ENCODE data around the gene FBXO17. TPM values are rescaled to one million over a fixed set of nuclear protein-coding genes. Genes with fewer than 3 reads are reported as not detected.

Gene FBXO17
- total and polyA plus RNA-seq, 2 donors (not counting 1 experiment from before 2014, with no cell fraction given) = not detected

GRCh38 chr19:38939957-38940356 lies 35.6 kb downstream of the FBXO17 start:
- TF ChIP-seq EZH2 (IDR thresholded peaks at IDR 0.05; ENCODE audit: borderline replicate concordance, insufficient read depth, low read depth, low read length, poor library complexity, severe bottlenecking) (no peak), CTCF (IDR thresholded peaks at IDR 0.05) (no peak)
- peaks cover 6% of the 10 kb centered on the region for H3K9me3 Mint-ChIP-seq (ENCODE audit: insufficient read depth)
- H3K27me3 Mint-ChIP-seq = peaks cover 8% of the 10 kb centered on the region
- H4K20me1 ChIP-seq (ENCODE audit: control insufficient read depth, insufficient read depth, low read length, poor library complexity, severe bottlenecking) = no peaks in the 10 kb centered on the region
- CTCF ChIA-PET = interaction anchor here (0.7 kb wide), 1 partner anchor 306 kb away, joined by 3 read pairs; no protein-coding TSS in a partner anchor
- H3K9ac ChIP-seq (ENCODE audit: low read length) = no peak overlapping the region
- no peaks in the 10 kb centered on the region for H3K79me2 ChIP-seq (ENCODE audit: control insufficient read depth, insufficient read depth, low read length)
- 41% methylated on average over 5 of the region's 5 CpGs for WGBS (ENCODE audit: insufficient coverage)
- DNase-seq = no peak
- no peak overlapping the region for H3K4me3 Mint-ChIP-seq
- H3K27me3 ChIP-seq (replicated peaks in 1 of 4; ENCODE audit: control extremely low read depth in 1 of 4, control insufficient read depth in 3 of 4, insufficient read depth in 4 of 4, low read length in 3 of 4) = no peaks in the 10 kb centered on the region
- H3K27ac ChIP-seq (ENCODE audit: low read length in 2 of 2) = no peak overlapping the region
- H3K9me3 ChIP-seq (ENCODE audit: control extremely low read depth in 1 of 3, control insufficient read depth in 2 of 3, insufficient read depth in 1 of 3, low read length in 2 of 3) = peaks cover 0 to 8% (median 0%) of the 10 kb centered on the region in 3 donors
- no peaks in the 10 kb centered on the region for H3K4me1 ChIP-seq (ENCODE audit: control insufficient read depth in 2 of 2, insufficient read depth in 2 of 2, low read length in 2 of 2)
- H3K27ac Mint-ChIP-seq = no peak overlapping the region
- H3K4me1 Mint-ChIP-seq = no peaks in the 10 kb centered on the region
- POLR2A ChIA-PET = no interaction called here
- no peak overlapping the region for H3K4me3 ChIP-seq (ENCODE audit: control extremely low read depth in 1 of 5, extremely low read depth in 1 of 5, insufficient read depth in 1 of 5, low read depth in 2 of 5, low read length in 4 of 5)
- no peak for ATAC-seq (ENCODE audit: low read depth)
- intact Hi-C loops (cut with micrococcal nuclease) = no loop called here
- H3K4me2 ChIP-seq (replicated peaks; ENCODE audit: low read depth, low read length, poor library complexity, severe bottlenecking) = no peak overlapping the region
- no peaks in the 10 kb centered on the region for H3K36me3 ChIP-seq (replicated peaks in 1 of 2; ENCODE audit: control extremely low read depth in 1 of 2, control insufficient read depth in 1 of 2, extremely low read depth in 1 of 2, insufficient read depth in 2 of 2, low read length in 1 of 2)
- no peak overlapping the region for H2AFZ ChIP-seq (ENCODE audit: insufficient read depth, low read depth, low read length, poor library complexity, severe bottlenecking)

- ATAC-seq (ENCODE audit: low read depth) = no peak
- WGBS (ENCODE audit: insufficient coverage) = 100% methylated on average over 1 of the region's 4 CpGs
- no peak overlapping the region for H3K27ac ChIP-seq (ENCODE audit: low read length in 2 of 2)
- no peak overlapping the region for H3K9ac ChIP-seq (ENCODE audit: low read length)
- peaks cover 22% of the 10 kb centered on the region for H3K79me2 ChIP-seq (ENCODE audit: control insufficient read depth, insufficient read depth, low read length)
- H3K4me3 ChIP-seq (ENCODE audit: control extremely low read depth in 1 of 5, extremely low read depth in 1 of 5, insufficient read depth in 1 of 5, low read depth in 2 of 5, low read length in 4 of 5) = no peak overlapping the region
- peaks cover 0 to 18% of the 10 kb centered on the region in 2 experiments for H3K36me3 ChIP-seq (replicated peaks in 1 of 2; ENCODE audit: control extremely low read depth in 1 of 2, control insufficient read depth in 1 of 2, extremely low read depth in 1 of 2, insufficient read depth in 2 of 2, low read length in 1 of 2)
- H3K9me3 Mint-ChIP-seq (ENCODE audit: insufficient read depth) = peaks cover 9% of the 10 kb centered on the region
- peaks cover 0 to 11% (median 0%) of the 10 kb centered on the region in 3 donors for H3K9me3 ChIP-seq (ENCODE audit: control extremely low read depth in 1 of 3, control insufficient read depth in 2 of 3, insufficient read depth in 1 of 3, low read length in 2 of 3)
- peaks cover 5% of the 10 kb centered on the region for H4K20me1 ChIP-seq (ENCODE audit: control insufficient read depth, insufficient read depth, low read length, poor library complexity, severe bottlenecking)
- H3K27me3 Mint-ChIP-seq = no peaks in the 10 kb centered on the region
- H3K27me3 ChIP-seq (replicated peaks in 1 of 4; ENCODE audit: control extremely low read depth in 1 of 4, control insufficient read depth in 3 of 4, insufficient read depth in 4 of 4, low read length in 3 of 4) = no peaks in the 10 kb centered on the region
- H3K4me3 Mint-ChIP-seq = no peak overlapping the region
- H3K27ac Mint-ChIP-seq = no peak overlapping the region
- POLR2A ChIA-PET = interaction anchor here (0.6 kb wide), 1 partner anchor 56 kb away, joined by 3 read pairs; the partner anchor contains the start of gene RINL
- H2AFZ ChIP-seq (ENCODE audit: insufficient read depth, low read depth, low read length, poor library complexity, severe bottlenecking) = no peak overlapping the region
- no peak for DNase-seq
- H3K4me2 ChIP-seq (replicated peaks; ENCODE audit: low read depth, low read length, poor library complexity, severe bottlenecking) = no peak overlapping the region
- H3K4me1 Mint-ChIP-seq = peaks cover 26% of the 10 kb centered on the region
- TF ChIP-seq EZH2 (IDR thresholded peaks at IDR 0.05; ENCODE audit: borderline replicate concordance, insufficient read depth, low read depth, low read length, poor library complexity, severe bottlenecking) = no peak
- intact Hi-C loops (cut with micrococcal nuclease) = no loop called here
- peaks cover 19 to 28% of the 10 kb centered on the region in 2 donors for H3K4me1 ChIP-seq (ENCODE audit: control insufficient read depth in 2 of 2, insufficient read depth in 2 of 2, low read length in 2 of 2)
- CTCF ChIA-PET = interaction anchor here (0.5 to 5.6 kb wide), 11 partner anchors 12 to 559 kb away, joined by 3 to 55 read pairs (median 4); partner anchors contain the start of genes FAM98C and PSMD8
Measured at GRCh38 chr19:38933544-38933943, 42.0 kb downstream of the FBXO17 start.

All from B cell (primary cell).